Esophagus muscularis mucosa (tissue), 4 donors: ENCODE measurements around the gene MAD2L2. TPM values are rescaled to one million over a fixed set of nuclear protein-coding genes. Genes with fewer than 3 reads are reported as not detected.
A peak's percentile ranks its signal among the peaks of the same experiment; 100 is the strongest.

Source experiments
- DNase-seq: peaks from one replicate; pipeline ENCODE4 v3.0.0-alpha.2; 2017; ENCODE audit errors: extremely low spot score
- H3K27ac ChIP-seq, 4 donors: fragments of 200-600 bp; sonication (generic); replicated peaks in 1 of 4; 1 replicate in 3 of 4; 2 replicates in 1 of 4; pipeline ENCODE4 v1.5.1; 2016 to 2019; ENCODE audit warnings: mild to moderate bottlenecking in 1 of 4
- H3K27me3 ChIP-seq, 4 donors: fragments of 200-600 bp; sonication (generic); one replicate each; pipeline versions ENCODE4 v1.5.1 to v1.6.0; 2016 to 2019
- H3K36me3 ChIP-seq, 4 donors: fragments of 200-600 bp; sonication (generic); one replicate each; pipeline ENCODE4 v1.5.1; 2016 to 2019
- H3K4me1 ChIP-seq, 4 donors: fragments of 200-600 bp; sonication (generic); one replicate each; pipeline ENCODE4 v1.5.1; 2016 to 2019
- H3K4me3 ChIP-seq, 4 donors: fragments of 200-600 bp; sonication (generic); 1 replicate in 2 of 4; 2 replicates in 2 of 4; pipeline ENCODE4 v1.5.1; 2016 to 2019; ENCODE audit warnings: mild to moderate bottlenecking in 4 of 4, moderate library complexity in 1 of 4
- H3K9me3 ChIP-seq, 4 donors: fragments of 200-600 bp; sonication (generic); 1 replicate in 3 of 4; 2 replicates in 1 of 4; pipeline ENCODE4 v1.5.1; 2016 to 2019
- CTCF ChIP-seq, 3 experiments: fragments of 200-600 bp in 2 of 3; fragments of 450-650 bp in 1 of 3; sonication (generic) in 2 of 3; IDR thresholded peaks; one replicate each; pipeline ENCODE4 v1.5.1; 2017 to 2019; ENCODE audit warnings: antibody characterized with exemption in 3 of 3, mild to moderate bottlenecking in 2 of 3, moderate library complexity in 1 of 3
- EP300 ChIP-seq: sonication (generic); formaldehyde crosslinking; IDR thresholded peaks from one replicate; pipeline ENCODE4 v1.6.1; 2017; ENCODE audit warnings: antibody characterized with exemption
- POLR2A ChIP-seq: fragments of 450-650 bp; IDR thresholded peaks from one replicate; pipeline ENCODE4 v1.6.1; 2017; ENCODE audit warnings: antibody characterized with exemption, moderate library complexity, mild to moderate bottlenecking, low read depth
- POLR2AphosphoS5 ChIP-seq, 2 donors: sonication (generic); formaldehyde crosslinking; IDR thresholded peaks; one replicate each; pipeline ENCODE4 v1.6.1; 2017; ENCODE audit warnings: antibody characterized with exemption in 2 of 2
- WGBS: methylation state at CpG from one replicate; pipeline ENCODE4 v1.1.5; 2018; 5-methylcytosine and 5-hydroxymethylcytosine counted together
- intact Hi-C: fragments of 100-400 bp; cut with DNase I; formaldehyde crosslinking; loops from one replicate; pipeline ENCODE4 v1.15.1; 2023
- total RNA-seq, 4 donors: library from RNA; depleted of rRNA; stranded (reverse); fragments of >200 nt; gene quantifications; one replicate each; pipeline versions ENCODE4 v1.1.0 to v1.2.1, GENCODE V29; 2016

MAD2L2 gene
- total RNA-seq, 4 donors from 2014 or later, result 31.6 to 51.7 (median 42.4) TPM

- TF ChIP-seq CTCF (IDR thresholded peaks at IDR 0.05), result no peak
- Histone ChIP-seq H3K27ac (peak overlapping the region; percentile 83 to 93 (median 90)), H3K36me3 (peaks cover 6 to 28% (median 19%) of the 10 kb centered on the region in 4 donors), H3K4me1 (peaks cover 10 to 30% (median 25%) of the 10 kb centered on the region in 4 donors), H3K9me3 (no peaks in the 10 kb centered on the region), H3K4me3 (peak overlapping the region; percentile 69 to 92 (median 88)), H3K27me3 (peaks cover 0 to 17% (median 0%) of the 10 kb centered on the region in 4 donors)
- intact Hi-C loops, result no loop called here
- DNase-seq, result no peak
- 4% methylated on average over 29 of the region's 65 CpGs for WGBS
These were observed 478 bp downstream of the MAD2L2 start for GRCh38 chr1:11680270-11681070.

- no peak for TF ChIP-seq EP300
- TF ChIP-seq POLR2A, result no peak
- TF ChIP-seq CTCF (IDR thresholded peaks at IDR 0.05), result no peak
- no peak for TF ChIP-seq POLR2AphosphoS5 (IDR thresholded peaks at IDR 0.05)
- H3K9me3 ChIP-seq, result no peaks in the 10 kb centered on the region
- no peak overlapping the region for H3K27ac ChIP-seq
- no peak for DNase-seq
- H3K36me3 ChIP-seq, result peaks cover 12 to 48% (median 40%) of the 10 kb centered on the region in 4 donors
- H3K27me3 ChIP-seq, result peaks cover 0 to 3% (median 0%) of the 10 kb centered on the region in 4 donors
- H3K4me3 ChIP-seq, result no peak overlapping the region
- intact Hi-C loops, result no loop called here
- WGBS, result 100% methylated on average over 2 of the region's 2 CpGs
- H3K4me1 ChIP-seq, result peaks cover 10 to 30% (median 25%) of the 10 kb centered on the region in 4 donors
These were observed 2.5 kb downstream of the MAD2L2 start for GRCh38 chr1:11678442-11678841.

- no peaks in the 10 kb centered on the region for H3K9me3 ChIP-seq
- no peak overlapping the region for H3K4me3 ChIP-seq
- H3K4me1 ChIP-seq, result peaks cover 7 to 24% (median 18%) of the 10 kb centered on the region in 4 donors
- H3K36me3 ChIP-seq, result peaks cover 12 to 67% (median 56%) of the 10 kb centered on the region in 4 donors
- no peak for DNase-seq
- 81% methylated on average over 10 of the region's 10 CpGs for WGBS
- intact Hi-C loops, result no loop called here
- H3K27me3 ChIP-seq, result no peaks in the 10 kb centered on the region
- TF ChIP-seq POLR2A (no peak), CTCF (IDR thresholded peaks at IDR 0.05) (no peak), POLR2AphosphoS5 (IDR thresholded peaks at IDR 0.05) (no peak), EP300 (no peak)
- no peak overlapping the region for H3K27ac ChIP-seq
These were observed 4.4 kb downstream of the MAD2L2 start for GRCh38 chr1:11676386-11677103.

GRCh38 chr1:11675325-11675724 lies 5.6 kb downstream of the MAD2L2 start:
- Histone ChIP-seq H3K4me3 (no peak overlapping the region), H3K9me3 (no peaks in the 10 kb centered on the region), H3K27me3 (no peaks in the 10 kb centered on the region), H3K4me1 (peaks cover 5 to 19% (median 15%) of the 10 kb centered on the region in 4 donors), H3K36me3 (peaks cover 12 to 78% (median 62%) of the 10 kb centered on the region in 4 donors), H3K27ac (no peak overlapping the region)
- no peak for TF ChIP-seq POLR2A
- no peak for TF ChIP-seq POLR2AphosphoS5 (IDR thresholded peaks at IDR 0.05)
- no peak for TF ChIP-seq CTCF (IDR thresholded peaks at IDR 0.05)
- TF ChIP-seq EP300, result no peak
- DNase-seq, result no peak
- intact Hi-C loops, result no loop called here
- WGBS, result 92% methylated on average over 8 of the region's 10 CpGs
